ENCODE data around the gene UNC13B.
A peak's percentile ranks its signal among the peaks of the same experiment; 100 is the strongest.
"Not testable (repeated sequence)": the region's sequence is repeated elsewhere in the genome, so short reads cannot be mapped to it uniquely, and the experiment has no call there.

UNC13B gene

GRCh38 chr9:35164711-35165110, 2.9 kb downstream of the UNC13B start:
- no peak for DNase-seq

- DNase-seq, result not testable (repeated sequence)
Observed at GRCh38 chr9:35167429-35167828, 5.6 kb downstream of the UNC13B start.

GRCh38 chr9:35168963-35169362, 7.2 kb downstream of the UNC13B start:
- no peak for DNase-seq

GRCh38 chr9:35172878-35173277, 11.1 kb downstream of the UNC13B start:
- peak; percentile 29 for DNase-seq

GRCh38 chr9:35177520-35177919, 15.7 kb downstream of the UNC13B start:
- DNase-seq, result no peak

GRCh38 chr9:35179347-35180280, 17.8 kb downstream of the UNC13B start:
- peak; percentile 3 for DNase-seq

GRCh38 chr9:35180801-35181200, 19.0 kb downstream of the UNC13B start:
- no peak for DNase-seq

GRCh38 chr9:35182401-35182800, 20.6 kb downstream of the UNC13B start:
- not testable (repeated sequence) for DNase-seq

GRCh38 chr9:35182996-35183754, 21.4 kb downstream of the UNC13B start:
- DNase-seq, result not testable (repeated sequence)

GRCh38 chr9:35183755-35184480, 22.1 kb downstream of the UNC13B start:
- DNase-seq, result not testable (repeated sequence)

GRCh38 chr9:35186524-35186923, 24.7 kb downstream of the UNC13B start:
- DNase-seq, result no peak

- DNase-seq, result no peak
Observed at GRCh38 chr9:35190203-35190602, 28.4 kb downstream of the UNC13B start.

GRCh38 chr9:35191105-35191504, 29.3 kb downstream of the UNC13B start:
- no peak for DNase-seq

- DNase-seq, result no peak
Observed at GRCh38 chr9:35193762-35194161, 32.0 kb downstream of the UNC13B start.

GRCh38 chr9:35195683-35196082, 33.9 kb downstream of the UNC13B start:
- DNase-seq, result no peak

- no peak for DNase-seq
Observed at GRCh38 chr9:35198191-35198590, 36.4 kb downstream of the UNC13B start.

GRCh38 chr9:35203528-35203927, 41.7 kb downstream of the UNC13B start:
- no peak for DNase-seq

- no peak for DNase-seq
Observed at GRCh38 chr9:35205340-35205739, 43.5 kb downstream of the UNC13B start.

GRCh38 chr9:35211854-35212253, 50.0 kb downstream of the UNC13B start:
- no peak for DNase-seq

GRCh38 chr9:35220659-35221338, 59.0 kb downstream of the UNC13B start:
- no peak for DNase-seq

GRCh38 chr9:35225677-35226076, 63.9 kb downstream of the UNC13B start:
- DNase-seq, result no peak

- DNase-seq, result peak; percentile 92
Observed at GRCh38 chr9:35226651-35227050, 64.8 kb downstream of the UNC13B start.

- DNase-seq, result no peak
Observed at GRCh38 chr9:35227284-35227683, 65.5 kb downstream of the UNC13B start.

Data from NCI-H1105 treated with DMSO at 0.1 percent for 48 hours (cell line).